NOMO-1 treated with dmso at 0.1 percent for 144 hours (cell line): ENCODE measurements around the gene ZC3H4.
"Not testable (repeated sequence)": the region's sequence is repeated elsewhere in the genome, so short reads cannot be mapped to it uniquely, and the experiment has no call there.

Source experiments
- DNase-seq: peaks from one replicate; lab custom pipeline; 2025; ENCODE audit not compliant: unreplicated experiment; lab: John Stamatoyannopoulos, UW

Gene ZC3H4

GRCh38 chr19:47109177-47109540 is 4.4 kb downstream of the ZC3H4 start:
- DNase-seq, result no peak

GRCh38 chr19:47107953-47108746 is 5.4 kb downstream of the ZC3H4 start:
- no peak for DNase-seq

GRCh38 chr19:47107202-47107952 is 6.2 kb downstream of the ZC3H4 start:
- no peak for DNase-seq

- DNase-seq, result no peak
These were observed 6.8 kb downstream of the ZC3H4 start for GRCh38 chr19:47106821-47107201.

- no peak for DNase-seq
These were observed 7.7 kb downstream of the ZC3H4 start for GRCh38 chr19:47105874-47106273.

DNA sequence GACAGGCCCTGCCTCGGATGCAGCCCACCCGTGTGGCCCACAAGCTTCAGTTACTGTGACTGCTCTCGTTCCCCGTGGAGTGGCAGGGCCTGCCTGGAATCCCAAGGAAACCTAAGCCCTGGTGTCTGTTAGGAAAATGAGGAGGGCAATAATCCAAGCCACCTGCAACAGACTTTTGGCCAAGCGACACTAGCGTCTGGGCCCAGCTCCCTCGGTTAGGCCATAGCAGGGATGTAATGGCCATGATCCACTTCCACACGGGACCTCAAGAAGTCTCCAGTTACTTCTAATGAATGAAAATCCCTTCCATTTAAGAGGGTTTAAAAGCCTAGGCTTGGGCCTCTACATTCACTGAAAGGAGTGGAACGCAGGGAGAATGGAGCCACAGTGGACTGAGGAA is 8.9 kb downstream of the ZC3H4 start:
- DNase-seq, result no peak

DNA sequence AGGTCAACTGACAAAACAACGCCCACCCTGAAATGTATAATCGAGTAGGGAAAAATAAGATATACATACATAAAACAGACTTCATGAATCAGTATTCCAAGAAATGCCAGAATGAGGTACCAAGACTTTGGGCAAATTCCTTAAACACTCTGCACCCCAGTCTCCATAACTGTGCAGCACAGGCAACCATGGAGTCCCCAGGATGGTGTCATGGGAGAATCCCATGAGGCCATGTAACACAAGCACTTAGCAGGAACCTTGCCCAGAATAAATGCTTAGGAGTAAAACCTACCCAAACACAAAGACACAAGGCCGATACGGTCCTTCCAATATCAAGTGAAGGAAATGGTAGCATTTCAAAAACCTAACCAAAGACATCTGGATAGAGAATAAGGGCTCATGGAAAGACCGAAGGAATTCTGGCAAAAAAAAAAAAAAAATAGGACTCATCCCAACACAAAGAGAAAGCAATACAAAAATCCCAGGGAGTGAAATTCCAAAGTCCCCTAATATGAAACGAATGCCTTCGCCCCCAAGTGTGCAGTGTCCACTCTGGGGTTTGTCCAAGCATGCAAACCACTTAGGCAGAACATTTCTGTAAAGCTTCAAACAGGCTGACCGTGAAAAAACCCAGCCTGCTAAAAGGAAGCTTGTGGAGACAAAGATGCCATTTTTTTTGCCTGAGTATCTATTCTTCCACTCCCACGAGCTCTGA is 11.1 kb downstream of the ZC3H4 start:
- DNase-seq, result no peak

GRCh38 chr19:47101116-47101515 is 12.5 kb downstream of the ZC3H4 start:
- not testable (repeated sequence) for DNase-seq

GRCh38 chr19:47100290-47100689 is 13.3 kb downstream of the ZC3H4 start:
- DNase-seq, result no peak

DNA sequence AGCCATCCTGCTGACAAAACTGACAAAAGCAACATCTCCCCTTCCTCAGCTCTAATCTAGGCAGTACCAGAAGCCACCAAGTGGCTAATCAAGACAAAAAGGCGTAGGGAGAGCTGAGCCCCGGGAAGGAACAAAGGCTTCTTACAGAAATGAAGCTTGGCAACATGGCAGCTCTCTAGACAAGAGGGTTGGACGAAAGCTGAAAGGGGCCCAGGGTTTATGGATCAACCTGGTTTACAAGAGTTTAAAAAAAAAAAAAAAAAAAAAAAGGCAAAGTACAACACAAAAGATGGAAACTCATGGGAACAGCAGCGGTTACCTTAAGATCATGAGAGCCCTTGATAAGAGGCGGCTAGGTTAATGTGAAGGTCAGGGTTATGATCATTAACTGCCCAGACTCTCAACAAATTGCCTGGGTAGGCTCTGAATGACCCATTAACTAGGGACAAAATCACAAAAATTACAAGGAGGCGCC is 14.0 kb downstream of the ZC3H4 start:
- no peak for DNase-seq

DNA sequence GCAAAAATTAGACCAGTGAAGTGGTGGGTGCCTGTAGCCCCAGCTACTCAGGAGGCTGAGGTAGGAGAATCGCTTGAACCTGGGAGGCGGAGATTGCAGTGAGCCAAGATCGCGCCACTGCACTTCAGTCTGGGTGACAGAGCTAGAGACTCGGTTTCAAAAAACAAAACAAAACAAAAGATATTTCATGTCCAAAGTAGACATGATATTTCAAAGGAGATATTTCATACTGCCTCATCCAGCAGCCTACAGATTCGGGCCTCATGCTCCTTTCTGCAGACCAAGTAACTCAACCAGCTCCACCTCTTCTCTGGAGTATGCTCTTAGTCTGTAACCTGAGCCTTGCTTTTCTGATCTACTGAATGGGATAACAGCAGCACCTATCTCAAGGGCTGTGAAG is 15.0 kb downstream of the ZC3H4 start:
- no peak for DNase-seq

DNA sequence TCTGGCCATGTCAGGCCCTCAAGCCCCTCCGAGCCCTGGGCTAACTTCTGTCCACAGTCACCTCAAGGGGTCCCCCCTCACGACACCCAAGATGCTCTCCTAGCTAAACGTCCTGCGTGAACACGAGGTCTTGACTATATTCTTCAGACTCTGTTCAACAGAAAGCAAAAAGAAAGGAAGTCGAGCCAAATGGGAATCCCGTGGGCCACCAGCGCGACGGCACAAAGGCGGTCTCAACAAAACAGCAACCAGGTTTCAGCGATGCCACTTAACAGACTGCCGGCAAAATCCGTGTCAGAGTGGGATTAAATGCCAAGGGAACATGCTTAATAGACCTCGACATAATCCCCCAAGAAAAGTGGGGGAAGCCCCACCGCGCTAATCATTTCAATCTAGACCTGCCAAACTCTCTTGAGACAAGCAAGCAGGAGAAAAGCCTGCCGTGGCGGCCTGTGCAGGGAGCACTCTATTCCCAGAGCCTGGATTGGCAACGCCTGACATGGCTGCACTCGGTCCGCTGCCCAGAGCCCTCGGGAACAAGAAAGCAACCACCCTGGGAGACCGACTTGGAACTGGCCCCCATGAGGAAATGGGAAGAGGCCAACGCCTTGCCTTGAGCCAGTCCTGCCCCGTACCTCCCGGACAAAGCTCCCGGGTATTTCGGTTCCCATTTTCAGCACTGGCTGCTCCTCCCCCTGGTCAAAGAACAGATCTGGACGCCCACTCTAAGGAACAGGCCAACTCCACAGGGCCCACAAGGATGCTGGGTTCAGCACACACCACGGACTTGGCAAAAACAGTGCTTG is 16.0 kb downstream of the ZC3H4 start:
- no peak for DNase-seq

DNA sequence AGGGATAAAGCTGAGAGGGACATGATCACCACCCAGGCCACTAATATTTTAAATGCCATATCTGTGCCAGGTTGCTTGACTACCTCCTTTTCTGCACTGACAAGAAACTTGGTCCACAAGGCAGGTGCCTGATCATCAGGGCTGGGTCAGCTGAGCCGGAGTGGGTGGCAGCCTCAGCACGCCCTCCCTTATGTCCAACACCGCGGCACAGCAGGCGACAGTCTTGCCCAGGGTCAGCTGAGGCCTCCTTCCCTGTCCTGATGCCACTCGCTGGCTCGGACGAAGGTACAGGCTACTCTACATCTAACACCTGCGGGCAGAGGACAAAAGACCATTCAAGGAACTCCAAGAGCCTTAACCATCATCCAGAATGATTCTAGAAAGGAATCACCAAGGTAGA is 16.9 kb downstream of the ZC3H4 start:
- DNase-seq, result no peak

DNA sequence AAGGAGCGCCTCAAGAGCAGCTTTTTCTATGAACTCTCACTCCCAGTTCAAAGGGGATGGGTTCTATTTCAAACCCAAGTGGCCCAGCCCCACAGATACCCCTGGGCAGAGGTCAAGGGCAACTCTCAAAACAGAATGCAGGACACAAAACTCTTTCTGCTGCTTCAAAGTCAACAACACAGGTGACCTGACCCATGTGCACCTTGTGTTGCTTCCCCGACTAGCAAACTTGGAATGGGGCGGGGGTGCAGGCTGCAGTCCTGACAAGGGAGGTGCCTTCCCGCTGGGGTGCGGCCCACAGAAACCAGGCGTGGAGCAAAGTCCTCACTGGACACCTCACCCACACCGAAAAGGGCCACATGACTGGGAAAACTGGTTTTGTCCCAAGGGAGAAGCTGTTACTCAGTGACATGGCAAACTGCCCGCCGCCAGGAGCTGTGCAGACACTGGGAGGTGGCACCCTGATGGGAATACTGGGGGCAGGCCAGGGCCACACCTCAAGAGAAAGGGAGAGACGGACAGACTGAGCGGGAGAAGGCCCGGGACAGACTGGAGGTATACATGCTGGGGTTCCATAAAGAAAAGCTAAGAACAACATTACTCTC is 17.4 kb downstream of the ZC3H4 start:
- DNase-seq, result no peak

DNA sequence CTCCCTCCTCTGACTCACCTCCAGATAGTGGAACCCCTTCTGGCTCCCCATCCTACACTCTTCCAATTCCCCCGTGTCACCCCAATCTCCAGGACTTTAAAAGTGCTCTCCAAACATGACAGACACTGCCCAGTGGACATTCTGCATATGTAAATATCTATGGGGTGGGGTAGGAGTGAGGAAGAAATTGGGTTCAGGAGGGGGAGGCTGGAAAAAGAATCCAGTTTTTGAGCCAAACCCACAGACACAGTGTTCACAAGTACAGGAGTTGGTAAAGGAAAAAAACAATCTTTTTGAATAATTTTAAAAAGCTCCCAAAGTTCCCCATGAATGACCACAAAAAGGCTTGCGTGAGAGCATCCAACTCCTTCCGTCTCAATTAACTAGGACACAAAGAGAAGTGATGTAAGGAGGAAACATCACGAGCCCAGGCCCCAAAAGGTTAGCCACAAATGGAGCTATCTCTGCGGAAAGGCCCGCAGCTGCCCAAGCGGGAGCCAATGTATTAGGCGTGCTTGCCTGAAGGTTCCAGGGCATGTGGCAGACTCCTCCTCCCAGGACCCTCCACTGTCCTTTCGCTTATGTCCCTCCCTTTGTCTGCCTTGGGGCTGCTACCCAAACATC is 18.0 kb downstream of the ZC3H4 start:
- DNase-seq, result peak; percentile 43

- no peak for DNase-seq
These were observed 18.8 kb downstream of the ZC3H4 start for GRCh38 chr19:47094557-47095475.

- DNase-seq, result no peak
These were observed 19.7 kb downstream of the ZC3H4 start for GRCh38 chr19:47093841-47094240.

GRCh38 chr19:47093254-47093653 is 20.3 kb downstream of the ZC3H4 start:
- no peak for DNase-seq

GRCh38 chr19:47089767-47090350 is 23.7 kb downstream of the ZC3H4 start:
- DNase-seq, result no peak
